Cardiac fibroblast (primary cell): ENCODE data around the gene DNAH6.

Experiments
- DNase-seq, 2 donors: peaks; one replicate each; pipeline versions ENCODE4 v3.0.0 to v3.0.0-alpha.2; 2010; ENCODE audit warnings: low read depth in 2 of 2
- H3K4me3 ChIP-seq, 2 donors: replicated peaks in 1 of 2; 1 replicate in 1 of 2; 2 replicates in 1 of 2; pipeline ENCODE4 v1.5.1; 2011; ENCODE audit warnings: low read depth in 2 of 2, low read length in 2 of 2, mild to moderate bottlenecking in 2 of 2, moderate library complexity in 1 of 2
- TF ChIP-seq, protein P1 (sequence below): IDR thresholded peaks from one replicate; pipeline ENCODE4 v1.5.1; 2011; ENCODE audit warnings: low read depth, mild to moderate bottlenecking, low read length, inconsistent platforms

DNAH6 gene

DNA sequence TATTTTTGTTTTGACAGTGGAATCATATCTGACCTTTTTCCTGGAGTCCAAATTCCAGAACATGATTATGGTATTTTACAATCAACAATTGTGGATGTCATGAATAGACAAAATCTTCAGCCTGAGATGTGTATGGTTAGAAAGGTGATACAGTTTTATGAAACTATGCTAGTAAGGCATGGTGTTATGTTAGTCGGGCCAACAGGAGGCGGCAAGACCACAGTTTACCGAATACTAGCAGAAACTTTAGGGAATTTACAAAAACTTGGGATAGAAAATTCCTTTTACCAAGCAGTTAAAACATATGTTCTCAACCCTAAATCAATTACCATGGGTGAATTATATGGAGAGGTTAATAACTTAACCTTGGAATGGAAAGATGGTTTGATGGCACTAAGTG lies 137.0 kb downstream of the DNAH6 start:
- TF ChIP-seq, protein P1, sequence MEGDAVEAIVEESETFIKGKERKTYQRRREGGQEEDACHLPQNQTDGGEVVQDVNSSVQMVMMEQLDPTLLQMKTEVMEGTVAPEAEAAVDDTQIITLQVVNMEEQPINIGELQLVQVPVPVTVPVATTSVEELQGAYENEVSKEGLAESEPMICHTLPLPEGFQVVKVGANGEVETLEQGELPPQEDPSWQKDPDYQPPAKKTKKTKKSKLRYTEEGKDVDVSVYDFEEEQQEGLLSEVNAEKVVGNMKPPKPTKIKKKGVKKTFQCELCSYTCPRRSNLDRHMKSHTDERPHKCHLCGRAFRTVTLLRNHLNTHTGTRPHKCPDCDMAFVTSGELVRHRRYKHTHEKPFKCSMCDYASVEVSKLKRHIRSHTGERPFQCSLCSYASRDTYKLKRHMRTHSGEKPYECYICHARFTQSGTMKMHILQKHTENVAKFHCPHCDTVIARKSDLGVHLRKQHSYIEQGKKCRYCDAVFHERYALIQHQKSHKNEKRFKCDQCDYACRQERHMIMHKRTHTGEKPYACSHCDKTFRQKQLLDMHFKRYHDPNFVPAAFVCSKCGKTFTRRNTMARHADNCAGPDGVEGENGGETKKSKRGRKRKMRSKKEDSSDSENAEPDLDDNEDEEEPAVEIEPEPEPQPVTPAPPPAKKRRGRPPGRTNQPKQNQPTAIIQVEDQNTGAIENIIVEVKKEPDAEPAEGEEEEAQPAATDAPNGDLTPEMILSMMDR: no peak
- DNase-seq: no peak
- H3K4me3 ChIP-seq: no peak overlapping the region

DNA sequence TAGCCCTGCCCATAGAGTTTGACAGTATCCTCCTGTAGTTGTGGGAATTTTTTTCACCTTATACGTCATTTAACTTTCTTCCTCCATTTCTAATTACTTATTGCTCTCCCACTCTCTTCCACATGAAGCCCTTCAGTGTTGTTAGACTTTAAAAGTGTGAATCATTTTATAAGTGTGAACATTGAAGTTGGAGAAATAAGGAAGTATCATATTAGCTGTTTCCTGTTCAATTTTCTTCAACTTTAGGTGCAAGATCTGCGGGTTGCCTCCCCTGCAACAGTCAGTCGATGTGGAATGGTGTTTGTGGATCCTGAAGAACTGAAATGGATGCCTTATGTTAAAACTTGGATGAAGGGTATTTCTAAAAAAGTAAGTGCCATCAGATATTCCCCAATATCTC lies 138.1 kb downstream of the DNAH6 start:
- no peak for DNase-seq
- TF ChIP-seq, protein P1: no peak
- H3K4me3 ChIP-seq: no peak overlapping the region

DNA sequence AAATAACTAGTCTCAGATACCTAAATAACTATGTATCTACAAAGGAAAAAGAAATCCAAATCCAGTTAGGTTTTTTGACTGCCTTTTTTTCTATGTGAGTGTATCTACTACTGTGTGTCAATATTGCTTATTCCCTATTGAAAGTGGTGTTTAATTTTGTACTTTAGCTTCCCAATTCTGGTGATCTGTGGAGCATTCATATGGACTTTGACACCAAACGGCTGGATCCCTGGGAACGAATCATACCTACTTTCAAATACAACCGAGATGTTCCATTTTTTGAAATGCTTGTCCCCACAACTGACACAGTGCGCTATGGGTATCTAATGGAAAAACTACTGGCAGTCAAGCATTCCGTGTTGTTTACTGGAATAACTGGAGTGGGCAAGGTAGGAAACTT lies 152.8 kb downstream of the DNAH6 start:
- no peak overlapping the region for H3K4me3 ChIP-seq
- no peak for DNase-seq
- TF ChIP-seq, protein P1: no peak

DNA sequence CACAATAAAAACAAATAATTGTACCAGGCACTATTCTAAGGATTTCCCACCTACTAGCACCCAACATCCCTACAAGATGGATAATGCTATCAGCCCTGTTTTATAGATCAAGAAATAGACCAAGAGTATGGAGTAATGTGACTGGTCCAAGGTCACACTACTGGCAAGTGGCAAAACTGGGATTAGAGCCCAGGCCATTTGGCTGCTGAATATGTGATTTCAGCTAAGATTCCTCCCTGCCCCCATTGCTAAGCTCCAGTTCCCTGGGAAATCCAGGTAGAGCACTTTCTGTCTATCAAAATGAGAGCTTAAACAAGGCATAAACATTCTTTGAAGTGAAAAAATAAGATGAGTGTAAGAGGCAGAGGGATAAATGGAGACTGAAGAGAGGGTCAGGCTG lies 157.8 kb downstream of the DNAH6 start:
- TF ChIP-seq, protein P1: no peak
- no peak overlapping the region for H3K4me3 ChIP-seq
- DNase-seq: no peak

DNA sequence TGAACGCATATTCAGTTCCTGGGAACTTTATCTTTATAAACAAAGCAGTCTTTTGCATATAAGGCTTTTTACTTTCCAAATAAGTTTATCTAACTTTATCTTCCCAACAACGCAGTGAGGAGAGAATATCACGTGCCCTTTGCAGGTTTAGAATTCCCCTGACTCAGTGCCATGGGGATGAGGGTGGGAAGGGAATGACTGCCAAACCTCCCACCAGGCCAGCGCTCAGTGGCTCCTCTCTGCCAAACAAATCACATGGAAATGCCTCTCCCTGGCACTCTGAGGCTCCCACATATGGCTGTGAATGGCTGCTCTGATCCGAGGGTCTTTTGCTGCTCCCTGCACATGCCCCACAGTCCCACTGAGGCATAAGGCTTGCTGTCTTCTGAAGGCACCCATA lies 158.3 kb downstream of the DNAH6 start:
- TF ChIP-seq, protein P1: no peak
- no peak overlapping the region for H3K4me3 ChIP-seq
- no peak for DNase-seq

DNA sequence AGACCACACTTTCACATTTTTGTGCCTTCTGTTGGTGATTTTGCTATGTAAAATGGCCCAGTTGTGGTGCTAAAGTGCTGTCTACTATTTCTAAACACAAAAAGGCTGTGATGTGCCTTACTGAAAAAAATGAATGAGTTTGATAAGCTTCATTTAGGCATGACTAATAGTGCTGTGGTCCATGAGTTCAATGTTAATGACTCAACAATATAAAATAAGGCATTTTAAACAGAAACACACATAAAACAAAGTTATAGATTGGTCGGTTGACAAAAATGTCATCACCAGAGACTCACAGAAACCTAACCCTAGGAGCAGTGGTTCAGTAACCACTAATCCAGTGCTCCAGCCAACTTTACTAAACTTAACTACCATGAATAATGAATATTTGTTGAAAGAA lies 160.0 kb downstream of the DNAH6 start:
- no peak for DNase-seq
- TF ChIP-seq, protein P1: no peak

DNA sequence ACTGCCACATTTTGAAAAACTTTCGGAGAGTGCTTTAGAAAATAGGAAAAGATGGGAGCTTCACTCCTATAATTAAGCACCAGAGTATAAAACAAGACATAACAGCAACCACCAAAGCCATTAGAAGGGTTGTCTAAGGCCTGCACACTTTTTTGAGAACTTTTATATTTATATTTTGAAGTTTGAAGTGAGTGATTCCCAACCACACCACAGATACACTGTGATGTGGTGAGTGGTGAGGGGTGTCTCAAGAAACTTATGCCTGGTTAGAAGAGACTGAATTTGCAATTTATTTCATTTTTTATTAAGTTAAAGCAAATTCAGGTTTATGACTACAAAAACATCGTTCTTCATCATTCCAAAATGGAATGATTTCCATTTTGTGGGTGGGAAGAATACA lies 161.9 kb downstream of the DNAH6 start:
- DNase-seq: no peak
- TF ChIP-seq, protein P1: no peak
- H3K4me3 ChIP-seq: no peak overlapping the region

More for the DNA sequence above, 160.0 kb downstream of the DNAH6 start:
- no peak overlapping the region for H3K4me3 ChIP-seq
